Measurements from ENCODE around the gene SLC6A6. TPM values are rescaled to one million over a fixed set of nuclear protein-coding genes. Genes with fewer than 3 reads are reported as not detected.

SLC6A6 gene
- total RNA-seq, 1 experiment from 2014 or later: 72.6 TPM

DNA sequence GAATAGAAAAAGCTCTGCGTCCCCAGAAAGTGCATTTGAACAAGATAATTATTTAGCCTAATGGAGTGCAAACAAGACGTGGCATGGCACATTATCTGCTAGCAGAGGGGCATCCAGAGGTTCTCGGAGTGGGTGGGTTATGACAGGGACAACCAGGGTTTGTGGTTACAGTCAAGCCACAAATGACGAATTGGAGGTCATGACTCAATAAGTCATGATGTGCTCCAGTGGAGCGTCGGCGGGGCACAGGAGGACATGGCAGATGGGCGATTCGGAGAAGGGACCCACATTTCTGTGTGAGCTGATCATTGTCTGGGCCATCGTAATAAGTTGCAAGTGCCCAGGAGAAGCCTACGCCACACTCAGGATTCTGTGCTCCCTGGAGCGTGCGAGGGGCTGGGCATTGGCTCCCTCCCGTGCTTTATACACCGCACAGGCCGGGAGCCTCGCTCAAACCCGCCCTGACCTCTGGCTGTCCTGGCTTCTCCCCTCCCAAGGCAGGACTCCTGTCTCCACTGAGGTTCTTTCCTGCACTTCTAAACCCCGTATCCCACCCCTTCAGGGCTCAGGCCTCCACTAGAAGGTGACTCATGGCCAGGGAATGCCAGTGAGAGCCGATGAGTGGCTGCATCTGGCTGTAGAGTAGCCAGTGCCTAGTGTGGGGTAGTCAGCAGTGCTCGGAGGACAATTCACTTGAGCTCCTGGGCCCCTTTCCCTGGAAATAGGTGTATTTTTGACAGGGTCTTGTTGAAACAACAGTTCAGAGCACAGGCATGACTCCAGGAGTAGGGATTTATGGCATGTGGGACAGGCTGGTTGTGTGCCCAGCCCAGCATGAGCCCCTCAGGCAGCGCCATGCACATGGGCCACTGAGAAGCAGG lies 70.3 kb downstream of the SLC6A6 start:
- no peak overlapping the region for H3T11ph ChIP-seq (ENCODE audit: low read length)
- H3K27ac ChIP-seq (ENCODE audit: insufficient read length, low read depth, low read length): no peak overlapping the region
- H4K20me1 ChIP-seq (ENCODE audit: control insufficient read depth, insufficient read depth, insufficient read length): no peaks in the 10 kb centered on the region
- no peak overlapping the region for H3K4me3 Mint-ChIP-seq
- no peak overlapping the region for H3K18ac ChIP-seq (ENCODE audit: insufficient read length, low read depth, low read length)
- H3K9me3 ChIP-seq (ENCODE audit: control insufficient read depth, low read depth, low read length): no peaks in the 10 kb centered on the region
- peak; percentile 55 for DNase-seq
- no peaks in the 10 kb centered on the region for H3K27me3 Mint-ChIP-seq (ENCODE audit: low read depth)
- no peak overlapping the region for H2AK5ac ChIP-seq (ENCODE audit: insufficient read length, low read length)
- no peak overlapping the region for H2BK20ac ChIP-seq (ENCODE audit: low read depth, low read length, poor library complexity, severe bottlenecking)
- H4K5ac ChIP-seq (ENCODE audit: insufficient read length, low read depth, low read length): no peak overlapping the region
- H2BK12ac ChIP-seq (ENCODE audit: insufficient read length, low read depth, low read length): no peak overlapping the region
- no peak overlapping the region for H3K4ac ChIP-seq (ENCODE audit: low read depth, low read length)
- H3K36me3 Mint-ChIP-seq (ENCODE audit: insufficient read depth in 1 of 3, low read depth in 3 of 3): peaks cover 47 to 85% (median 51%) of the 10 kb centered on the region in 3 experiments; a peak in 6 of 7 replicates
- H3K4me2 ChIP-seq (ENCODE audit: insufficient read depth, insufficient read length, low read length): no peak overlapping the region
- no peak overlapping the region for H4K91ac ChIP-seq (ENCODE audit: insufficient read length, low read depth, low read length)
- peaks cover 3% of the 10 kb centered on the region in 2 experiments for H3K4me1 Mint-ChIP-seq
- H3K14ac ChIP-seq (ENCODE audit: insufficient read depth, low read length): no peak overlapping the region
- H2AFZ ChIP-seq (ENCODE audit: low read length): no peak overlapping the region
- no peaks in the 10 kb centered on the region for H3K79me2 ChIP-seq (ENCODE audit: insufficient read depth, low read length)
- no peak for TF ChIP-seq CTCF (conservative IDR thresholded peaks at IDR 0.05)
- H2BK15ac ChIP-seq (ENCODE audit: low read depth, low read length): no peak overlapping the region
- H2BK120ac ChIP-seq (ENCODE audit: low read depth, low read length, poor library complexity, severe bottlenecking): no peak overlapping the region
- no CpG with 5 or more reads among the region's 22 CpGs for WGBS (ENCODE audit: extremely low coverage, insufficient read length, low lambda C conversion rate)
- no peaks in the 10 kb centered on the region for H3K9me3 Mint-ChIP-seq
- H3K79me1 ChIP-seq (ENCODE audit: insufficient read depth, low read depth, low read length, poor library complexity, severe bottlenecking): no peaks in the 10 kb centered on the region
- no peaks in the 10 kb centered on the region for H3K4me1 ChIP-seq (ENCODE audit: insufficient read depth, low read length)
- no peak overlapping the region for H4K8ac ChIP-seq (replicated peaks; ENCODE audit: insufficient read length, low read depth, low read length)
- H3K56ac ChIP-seq (ENCODE audit: insufficient read length, low read depth, low read length): no peak overlapping the region
- no peak overlapping the region for H3K9ac ChIP-seq (ENCODE audit: extremely low read depth, insufficient read length, low read length)
- H2BK5ac ChIP-seq (ENCODE audit: insufficient read length, low read length): no peak overlapping the region
- no peak overlapping the region for H3K23ac ChIP-seq (ENCODE audit: insufficient read length, low read depth, low read length)
- no peaks in the 10 kb centered on the region for H3K23me2 ChIP-seq (ENCODE audit: insufficient read length, low read depth, low read length, poor library complexity, severe bottlenecking)
- H3K27me3 ChIP-seq (ENCODE audit: insufficient read depth, low read length): no peaks in the 10 kb centered on the region
- peak overlapping the region in 1 of 3 experiments; percentile 88; a peak in 3 of 7 replicates for H3K27ac Mint-ChIP-seq

All from H9 (cell line).